ENCODE data around the gene CDKL2. TPM values are rescaled to one million over a fixed set of nuclear protein-coding genes. Genes with fewer than 3 reads are reported as not detected.
A peak's percentile ranks its signal among the peaks of the same experiment; 100 is the strongest.

The CDKL2 gene
- total RNA-seq, 1 experiment from 2014 or later, result 1.5 TPM

GRCh38 chr4:75564023-75564422, 66.3 kb downstream of the CDKL2 start:
- H3K36me3 Mint-ChIP-seq (ENCODE audit: insufficient read depth in 1 of 3, low read depth in 3 of 3), result peaks cover 0 to 15% (median 8%) of the 10 kb centered on the region in 3 experiments; a peak in 4 of 7 replicates
- H3K18ac ChIP-seq (ENCODE audit: insufficient read length, low read depth, low read length), result no peak overlapping the region
- no peak overlapping the region for H3K9ac ChIP-seq (ENCODE audit: extremely low read depth, insufficient read length, low read length)
- H3K4me1 Mint-ChIP-seq, result peaks cover 8% of the 10 kb centered on the region in 2 experiments
- H3K4me2 ChIP-seq (ENCODE audit: insufficient read depth, insufficient read length, low read length), result no peak overlapping the region
- no peak overlapping the region for H2BK120ac ChIP-seq (ENCODE audit: low read depth, low read length, poor library complexity, severe bottlenecking)
- no peaks in the 10 kb centered on the region for H3K79me2 ChIP-seq (ENCODE audit: insufficient read depth, low read length)
- no peak overlapping the region for H3K14ac ChIP-seq (ENCODE audit: insufficient read depth, low read length)
- H3K79me1 ChIP-seq (ENCODE audit: insufficient read depth, low read depth, low read length, poor library complexity, severe bottlenecking), result no peaks in the 10 kb centered on the region
- no peak overlapping the region for H3K4ac ChIP-seq (ENCODE audit: low read depth, low read length)
- H3K27me3 Mint-ChIP-seq (ENCODE audit: low read depth), result no peaks in the 10 kb centered on the region
- no peak overlapping the region for H2AK5ac ChIP-seq (ENCODE audit: insufficient read length, low read length)
- 0 out of 7 replicates have a peak overlapping the region, but pooled peaks of 1 of the 3 experiments have one; percentile 2 for H3K27ac Mint-ChIP-seq
- no peak overlapping the region for H2BK12ac ChIP-seq (ENCODE audit: insufficient read length, low read depth, low read length)
- peaks cover 10 to 12% of the 10 kb centered on the region in 2 experiments for H3K9me3 Mint-ChIP-seq
- H3K4me1 ChIP-seq (ENCODE audit: insufficient read depth, low read length), result peaks cover 3% of the 10 kb centered on the region; the same call in 1 of the 2 replicates
- H4K5ac ChIP-seq (ENCODE audit: insufficient read length, low read depth, low read length), result no peak overlapping the region
- no peaks in the 10 kb centered on the region for H3K23me2 ChIP-seq (ENCODE audit: insufficient read length, low read depth, low read length, poor library complexity, severe bottlenecking)
- peaks cover 5% of the 10 kb centered on the region for H3K9me3 ChIP-seq (ENCODE audit: control insufficient read depth, low read depth, low read length)
- no peak for DNase-seq
- H3K56ac ChIP-seq (ENCODE audit: insufficient read length, low read depth, low read length), result no peak overlapping the region
- H3K27me3 ChIP-seq (ENCODE audit: insufficient read depth, low read length), result no peaks in the 10 kb centered on the region
- no peak overlapping the region for H2BK20ac ChIP-seq (ENCODE audit: low read depth, low read length, poor library complexity, severe bottlenecking)
- H3K23ac ChIP-seq (ENCODE audit: insufficient read length, low read depth, low read length), result no peak overlapping the region
- H3T11ph ChIP-seq (ENCODE audit: low read length), result no peak overlapping the region
- no peak overlapping the region for H2AFZ ChIP-seq (ENCODE audit: low read length)
- no CpG with 5 or more reads among the region's 11 CpGs for WGBS (ENCODE audit: extremely low coverage, insufficient read length, low lambda C conversion rate)
- no peak overlapping the region for H3K27ac ChIP-seq (ENCODE audit: insufficient read length, low read depth, low read length)
- no peak overlapping the region for H4K8ac ChIP-seq (replicated peaks; ENCODE audit: insufficient read length, low read depth, low read length)
- H4K20me1 ChIP-seq (ENCODE audit: control insufficient read depth, insufficient read depth, insufficient read length), result no peaks in the 10 kb centered on the region
- H4K91ac ChIP-seq (ENCODE audit: insufficient read length, low read depth, low read length), result no peak overlapping the region
- H2BK5ac ChIP-seq (ENCODE audit: insufficient read length, low read length), result no peak overlapping the region
- H2BK15ac ChIP-seq (ENCODE audit: low read depth, low read length), result no peak overlapping the region
- H3K4me3 Mint-ChIP-seq, result no peak overlapping the region
- TF ChIP-seq CTCF (conservative IDR thresholded peaks at IDR 0.05), result no peak

Measured in H9 (cell line).